Left colon (tissue), 2 donors: ENCODE measurements around the gene CDCP1. TPM values are rescaled to one million over a fixed set of nuclear protein-coding genes. Genes with fewer than 3 reads are reported as not detected.
A peak's percentile ranks its signal among the peaks of the same experiment; 100 is the strongest.
"Not testable (repeated sequence)": the region's sequence is repeated elsewhere in the genome, so short reads cannot be mapped to it uniquely, and the experiment has no call there.

Experiments
- ATAC-seq: fragments of 200-7000 bp; cut with Tn5 transposase; one replicate; pipeline ENCODE4 v1.9.1; 2020; ENCODE audit warnings: mild to moderate bottlenecking, moderate library complexity
- DNase-seq, 2 donors: peaks; one replicate each; pipeline ENCODE4 v3.0.0-alpha.2; 2020
- intact Hi-C, 2 donors: fragments of 100-400 bp; cut with DNase I in 1 of 2; cut with micrococcal nuclease in 1 of 2; formaldehyde crosslinking; loops; one replicate each; pipeline versions ENCODE4 v1.11.2 to v1.14.0; 2022; cut with DNase I, micrococcal nuclease
- total RNA-seq, 2 donors: library from RNA; stranded (reverse); fragmentation: NEBNext Ultra II Directional; extraction: Animal tissue kit (Norgen Biotek cat#: 25700); gene quantifications; one replicate each; pipeline ENCODE4 v1.2.1, GENCODE V29; 2021
- donor health status: DM: no; HTN: no; CAD: no.
- donor health status: DM: yes; HTN: yes; CAD: no.

The CDCP1 gene
- total RNA-seq, 2 donors from 2014 or later = 89.3 to 97.0 TPM

DNA sequence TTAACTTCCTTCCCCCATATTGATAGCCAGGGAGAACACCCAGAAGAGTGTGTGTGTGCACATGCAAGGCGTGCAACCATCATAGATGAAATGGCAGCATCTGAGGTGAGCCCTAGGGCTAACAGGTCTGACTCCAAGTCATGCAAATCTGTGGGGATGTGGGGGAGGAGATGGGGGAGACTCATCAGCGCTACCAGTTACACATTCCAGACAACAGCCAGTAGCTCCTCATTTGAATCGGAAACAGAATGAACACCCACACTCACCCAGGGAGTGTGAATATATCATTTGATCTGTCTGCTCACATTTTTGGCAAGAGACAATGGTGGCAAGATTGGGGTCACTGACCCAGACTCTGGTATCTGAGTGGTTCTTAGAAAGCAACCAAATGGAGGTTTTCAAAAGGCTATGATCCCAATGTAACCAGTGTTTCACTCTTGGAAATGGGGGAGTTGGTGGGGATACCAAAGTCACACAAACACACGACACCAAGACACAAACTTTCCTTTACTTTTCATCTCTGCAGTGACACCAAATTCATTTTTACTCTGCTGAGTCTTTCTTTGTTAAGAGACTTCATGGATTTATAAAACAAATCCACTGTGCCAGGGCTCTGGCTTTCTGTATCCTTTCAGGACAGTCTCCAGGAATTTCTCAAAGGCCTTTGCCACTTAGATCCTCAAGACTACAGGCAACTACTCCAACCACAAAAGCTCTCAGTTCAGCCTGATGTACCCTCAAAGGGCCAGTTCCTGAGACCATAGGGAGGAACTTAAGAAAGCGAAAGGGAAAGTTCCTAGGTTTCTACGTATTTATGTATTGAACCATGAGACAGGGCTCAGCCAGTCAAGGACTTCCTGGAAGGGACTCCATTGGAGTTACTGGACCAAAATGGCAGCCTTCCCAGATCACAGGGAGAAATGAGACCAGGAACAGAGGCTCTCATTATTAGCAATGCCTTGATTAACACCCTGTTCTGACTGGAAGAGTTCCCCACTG is 2.2 kb downstream of the CDCP1 start:
- ATAC-seq (peak; percentile 18), DNase-seq (no peak)
- intact Hi-C loops = no loop called here

- DNase-seq, ATAC-seq, intact Hi-C loops: not testable (repeated sequence)
These were observed 5.4 kb downstream of the CDCP1 start for GRCh38 chr3:45140770-45141155.

DNA sequence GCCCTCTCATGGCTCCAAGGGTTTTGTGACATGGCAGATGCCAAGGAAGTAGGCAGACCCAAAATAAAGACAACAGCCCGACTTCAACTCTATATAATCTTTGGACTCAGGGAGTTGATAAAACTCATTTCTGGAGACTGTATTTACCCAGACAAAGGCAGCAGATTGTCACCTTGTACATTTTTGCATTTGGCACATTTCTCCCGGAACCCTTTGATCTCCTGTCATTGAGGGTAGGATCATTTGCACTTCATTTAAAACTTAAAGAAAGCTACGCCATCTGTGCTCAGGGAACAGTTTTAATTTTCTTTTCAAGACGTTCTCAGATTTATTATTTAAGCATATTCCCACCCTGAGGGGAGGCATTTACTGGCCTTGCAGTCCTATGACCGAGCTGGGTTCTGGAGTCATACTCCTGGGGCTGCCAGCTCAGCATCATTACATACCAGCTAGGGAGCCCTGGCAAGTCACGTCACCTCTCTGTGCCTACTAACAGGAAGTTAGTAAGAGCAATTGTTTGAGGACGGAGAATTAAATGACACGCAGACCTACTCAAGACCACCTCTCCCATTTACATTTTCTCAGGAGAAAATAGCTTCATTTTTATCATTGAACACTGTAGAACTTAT is 5.9 kb downstream of the CDCP1 start:
- ATAC-seq (peak; percentile 47), DNase-seq (peak in 1 of 2 donors; percentile 72)
- intact Hi-C loops = no loop called here

GRCh38 chr3:45139372-45140140 is 6.6 kb downstream of the CDCP1 start:
- DNase-seq (no peak), ATAC-seq (peak; percentile 46)
- intact Hi-C loops = no loop called here

DNA sequence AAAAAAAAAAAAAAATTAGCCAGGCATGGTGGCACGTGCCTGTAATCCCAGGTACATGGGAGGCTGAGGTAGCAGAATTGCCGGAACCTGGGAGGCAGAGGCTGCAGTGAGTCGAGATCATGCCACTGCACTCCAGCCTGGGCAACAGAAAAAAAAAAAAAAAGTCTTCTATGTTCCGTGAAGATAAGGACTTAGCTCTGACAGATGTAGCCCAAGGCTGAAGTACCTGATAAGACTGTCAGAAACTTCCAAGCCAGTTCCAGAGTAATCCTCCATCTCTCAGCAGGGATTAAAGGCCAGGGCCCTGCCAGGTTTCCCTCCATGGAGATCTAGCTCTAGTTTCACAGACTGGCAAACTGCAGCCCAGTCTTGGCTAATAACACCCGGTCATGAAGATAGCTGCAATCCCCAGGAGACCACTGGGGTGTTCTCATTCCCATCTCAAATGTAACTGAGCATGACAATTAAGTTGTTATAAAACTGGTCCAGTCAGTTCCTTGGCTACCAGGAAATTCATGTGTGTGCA is 8.5 kb downstream of the CDCP1 start:
- DNase-seq (no peak), ATAC-seq (peak; percentile 44)

GRCh38 chr3:45135959-45136358 is 10.2 kb downstream of the CDCP1 start:
- intact Hi-C loops = no loop called here
- DNase-seq (no peak), ATAC-seq (peak; percentile 35)

More for the DNA sequence above, 8.5 kb downstream of the CDCP1 start:
- intact Hi-C loops = no loop called here

- ATAC-seq = no peak
- intact Hi-C loops = no loop called here
- no peak for DNase-seq
These were observed 11.2 kb downstream of the CDCP1 start for GRCh38 chr3:45134758-45135521.

DNA sequence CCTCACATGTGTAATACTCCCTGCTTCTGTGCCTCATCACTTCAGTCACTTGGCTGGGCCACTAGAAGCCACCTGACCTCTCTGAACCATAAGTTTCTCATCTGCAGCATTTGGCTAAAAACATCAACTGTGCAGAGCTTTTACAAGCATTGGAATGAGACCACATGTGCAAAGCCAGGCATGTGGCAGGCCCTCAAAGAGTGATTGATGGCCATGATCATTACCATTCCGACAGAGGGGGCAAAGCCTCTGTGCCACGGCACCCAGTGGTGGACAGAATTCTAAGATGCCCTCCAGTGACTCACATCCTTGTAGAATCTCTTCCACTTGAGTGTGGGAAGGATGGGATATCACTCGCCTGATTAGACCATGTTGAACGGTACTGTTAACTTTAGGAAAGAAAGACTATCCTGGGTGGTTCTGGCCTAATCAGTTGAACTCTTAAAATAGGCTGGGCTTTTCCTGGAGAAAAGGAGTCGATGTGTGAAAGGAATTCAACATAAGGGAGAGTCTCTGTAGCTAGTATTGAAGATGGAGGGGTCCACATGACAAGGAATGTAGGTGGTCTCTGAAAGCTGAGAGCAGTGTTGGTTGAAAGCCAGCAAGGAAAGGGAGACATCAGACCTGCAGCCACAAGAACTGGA is 13.5 kb downstream of the CDCP1 start:
- intact Hi-C loops = no loop called here
- DNase-seq (no peak), ATAC-seq (no peak)

- no peak for DNase-seq
- intact Hi-C loops = no loop called here
- no peak for ATAC-seq
These were observed 15.0 kb downstream of the CDCP1 start for GRCh38 chr3:45131201-45131600.

DNA sequence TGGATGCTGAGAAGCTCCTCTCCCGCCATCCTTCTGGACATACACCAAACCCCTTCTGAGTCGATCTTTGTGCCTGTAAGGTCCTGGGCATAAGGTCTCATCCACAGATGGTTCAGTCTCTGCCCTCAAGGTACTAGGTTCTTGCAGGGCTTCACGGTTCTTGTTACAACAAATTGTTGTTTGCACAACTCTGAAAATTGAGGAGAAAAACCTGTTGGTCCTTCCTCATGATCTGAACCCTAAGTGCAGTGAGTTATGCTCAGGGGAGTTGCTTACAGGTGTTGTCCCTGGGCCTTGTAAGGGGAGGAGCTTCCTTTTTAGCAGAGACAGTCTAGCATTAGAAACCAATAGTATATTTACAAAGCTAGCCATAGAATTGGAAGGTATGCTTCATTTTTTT is 15.7 kb downstream of the CDCP1 start:
- ATAC-seq (no peak), DNase-seq (no peak)
- intact Hi-C loops = no loop called here

GRCh38 chr3:45128950-45129349 is 17.2 kb downstream of the CDCP1 start:
- DNase-seq = no peak
- ATAC-seq = no peak
- intact Hi-C loops = no loop called here

DNA sequence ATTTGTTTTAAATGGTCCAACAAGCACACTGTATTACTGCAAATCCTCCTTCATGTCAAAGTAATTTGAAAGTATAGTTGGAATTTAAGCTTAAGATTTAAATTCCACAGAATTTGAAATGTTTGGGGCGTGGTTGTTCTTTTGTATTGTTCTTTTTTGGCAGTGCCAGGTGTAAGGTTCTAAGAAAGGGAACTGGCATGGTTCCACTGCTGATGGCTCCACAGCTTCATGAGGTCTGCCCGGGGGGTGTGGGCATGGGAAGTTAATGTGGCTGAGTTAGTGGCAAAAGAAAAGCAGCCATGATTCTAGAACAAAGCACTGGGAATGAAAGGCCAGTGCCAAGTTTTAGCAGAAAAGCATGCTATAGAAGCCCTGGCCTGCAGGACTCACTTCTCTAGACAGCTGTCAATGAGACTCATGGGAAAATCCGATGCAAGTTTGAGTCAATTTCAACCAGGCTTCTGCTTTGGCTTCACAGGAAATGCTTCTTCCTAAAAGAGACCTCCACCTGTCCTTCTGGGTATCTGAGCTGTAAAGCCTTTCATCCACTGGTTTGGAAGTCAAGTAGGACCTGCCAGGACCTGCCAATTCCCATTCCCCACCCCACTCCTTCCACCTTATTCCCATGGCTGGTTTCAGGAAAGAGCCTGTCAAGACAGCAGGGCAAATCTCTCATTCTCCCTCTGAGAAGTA is 18.9 kb downstream of the CDCP1 start:
- ATAC-seq (no peak), DNase-seq (no peak)
- intact Hi-C loops = no loop called here

DNA sequence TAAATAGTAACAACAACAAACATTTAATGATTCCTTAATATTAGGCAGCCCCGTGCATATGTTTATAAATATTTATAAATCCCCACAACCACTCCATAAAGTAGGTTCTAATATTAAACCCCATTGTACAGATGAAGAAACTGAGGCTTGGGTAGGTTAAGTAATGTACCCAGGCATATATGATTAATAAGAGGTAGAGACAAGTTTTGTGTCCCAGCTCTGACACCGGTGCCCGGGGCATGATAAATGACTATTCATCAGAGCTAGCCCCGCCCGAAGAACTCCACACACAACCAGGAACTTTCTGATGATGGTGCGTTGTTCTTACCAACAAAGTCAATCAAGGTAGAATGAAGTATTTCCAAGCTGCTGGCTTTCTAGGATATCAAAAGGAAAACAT is 19.4 kb downstream of the CDCP1 start:
- ATAC-seq (peak; percentile 39), DNase-seq (peak in 1 of 2 donors; percentile 61)
- intact Hi-C loops = no loop called here

DNA sequence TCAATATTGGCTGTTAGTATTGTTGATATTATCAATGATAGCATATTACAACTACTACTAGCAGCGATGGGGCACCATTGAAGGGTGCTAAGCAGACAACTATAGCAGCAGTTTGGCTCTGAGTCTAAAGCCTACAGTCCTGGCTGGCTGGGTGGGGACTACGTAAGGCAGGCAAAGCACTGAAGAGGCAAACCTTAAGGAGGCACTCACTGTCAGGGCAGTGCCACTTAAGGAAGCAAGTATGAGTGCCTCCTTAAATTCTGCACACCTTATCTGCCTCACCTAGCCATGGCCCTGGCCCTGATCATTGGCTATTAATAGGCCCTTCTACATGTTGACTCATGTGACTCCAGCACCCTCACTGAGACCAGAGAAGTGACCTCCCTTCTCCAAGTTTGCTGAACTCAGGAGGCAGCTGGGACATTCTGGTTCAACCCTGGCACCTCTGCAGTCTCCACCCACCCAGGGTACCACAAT is 20.6 kb downstream of the CDCP1 start:
- ATAC-seq (peak; percentile 77), DNase-seq (no peak)
- intact Hi-C loops = no loop called here

DNA sequence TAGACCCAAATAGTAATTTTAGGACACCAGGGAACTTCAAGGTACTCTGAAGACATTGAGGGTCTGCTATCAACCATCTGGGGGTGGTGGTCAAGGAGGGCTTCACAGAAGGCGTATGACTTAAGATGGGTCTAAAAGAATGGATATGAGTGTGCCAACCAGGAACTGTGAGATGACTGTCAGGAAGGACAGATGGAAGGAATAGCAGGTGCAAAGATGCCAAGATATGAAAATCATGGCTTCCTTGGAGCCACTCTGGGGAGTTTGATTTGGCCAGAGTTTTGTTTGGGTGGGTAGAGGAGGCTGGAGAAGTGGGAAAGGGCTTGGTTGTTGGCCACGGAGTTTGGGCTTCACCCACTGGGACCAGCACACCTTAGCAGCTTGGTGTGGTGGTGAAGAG is 21.2 kb downstream of the CDCP1 start:
- ATAC-seq (no peak), DNase-seq (no peak)
- intact Hi-C loops = no loop called here

- ATAC-seq = no peak
- no peak for DNase-seq
- intact Hi-C loops = no loop called here
These were observed 21.8 kb downstream of the CDCP1 start for GRCh38 chr3:45124352-45124751.

DNA sequence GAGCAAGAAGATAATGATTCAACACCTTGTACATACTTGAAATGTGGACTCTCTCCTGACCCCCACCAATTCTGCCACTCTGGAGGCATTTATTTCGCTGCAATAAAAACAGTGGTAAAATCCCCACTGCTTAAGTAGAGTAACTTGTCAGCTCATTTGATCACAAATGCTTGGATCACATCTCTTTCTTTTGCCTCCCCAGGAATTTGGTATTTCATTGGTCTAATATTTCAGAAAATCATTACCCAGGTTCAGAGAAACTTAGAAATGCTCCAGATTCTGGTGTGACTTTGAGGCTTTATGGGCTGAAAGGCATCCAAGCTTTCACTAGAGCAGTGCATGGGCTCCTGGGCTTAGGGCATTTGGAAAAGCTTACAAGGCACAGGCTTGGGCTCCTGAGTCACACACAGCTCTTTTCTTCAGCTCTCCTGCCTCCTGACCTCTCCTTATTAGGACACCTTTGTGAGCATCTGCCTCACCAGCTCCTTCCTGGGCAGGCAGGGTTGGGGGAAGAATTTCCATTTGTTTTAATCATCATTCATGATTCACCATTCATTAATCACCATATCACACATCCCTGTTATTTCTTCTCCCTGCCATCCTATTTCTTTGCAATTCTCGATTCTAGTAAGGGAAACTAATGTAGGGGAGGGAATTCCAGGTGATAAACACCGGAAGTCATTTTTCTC is 22.5 kb downstream of the CDCP1 start:
- intact Hi-C loops = no loop called here
- no peak for ATAC-seq
- DNase-seq = no peak
